OCI-LY3 (cell line): ENCODE data around the gene CACNA2D1.

ENCODE experiments used
- CTCF ChIP-seq: fragments of 200-600, 300-600 bp; sonication (generic); IDR thresholded peaks from 2 replicates; pipeline ENCODE4 v1.5.1; 2014; ENCODE audit warnings: antibody characterized with exemption, low read length, low read depth
- EZH2phosphoT487 ChIP-seq: fragments of 200-600 bp; shearing (Covaris generic); IDR thresholded peaks from 2 replicates; pipeline ENCODE4 v1.6.1; 2018; ENCODE audit warnings: antibody characterized with exemption, mixed run types, low read depth

- TF ChIP-seq CTCF (no peak), EZH2phosphoT487 (no peak)
Measured at GRCh38 chr7:82312646-82313045, 130.9 kb downstream of the CACNA2D1 start.
